ENCODE results near the gene GALNT14.

The GALNT14 gene

GRCh38 chr2:31066086-31066485 is 72.2 kb downstream of the GALNT14 start:
- TF ChIP-seq EZH2phosphoT487 (IDR thresholded peaks at IDR 0.05; ENCODE audit: low read length) (no peak), EZH2 (optimal IDR thresholded peaks at IDR 0.05; ENCODE audit: low read depth, low read length) (no peak), CTCF (IDR thresholded peaks at IDR 0.05; ENCODE audit: low read length) (no peak)
- Histone ChIP-seq H3K9me2 (replicated peaks; ENCODE audit: insufficient read depth, low read length) (no peaks in the 10 kb centered on the region), H3K4me1 (ENCODE audit: low read length) (no peaks in the 10 kb centered on the region), H3K79me2 (ENCODE audit: low read length) (no peaks in the 10 kb centered on the region), H3K9ac (ENCODE audit: low read length) (no peak overlapping the region), H3F3A (ENCODE audit: insufficient read depth, low read length) (no peaks in the 10 kb centered on the region), H3K36me3 (replicated peaks; ENCODE audit: insufficient read depth, low read length) (no peaks in the 10 kb centered on the region), H3K4me3 (ENCODE audit: low read length) (no peak overlapping the region), H3K4me2 (ENCODE audit: low read depth, low read length) (no peak overlapping the region), H2AFZ (ENCODE audit: low read length) (no peak overlapping the region), H3K27me3 (replicated peaks; ENCODE audit: insufficient read depth, low read length) (no peaks in the 10 kb centered on the region), H3K9me3 (replicated peaks; ENCODE audit: insufficient read depth, low read length) (no peaks in the 10 kb centered on the region), H3K27ac (ENCODE audit: low read length) (no peak overlapping the region), H4K20me1 (ENCODE audit: insufficient read depth, low read length) (no peaks in the 10 kb centered on the region)
- no peak for DNase-seq

- Histone ChIP-seq H3K79me2 (ENCODE audit: low read length) (no peaks in the 10 kb centered on the region), H3K9ac (ENCODE audit: low read length) (no peak overlapping the region), H3F3A (ENCODE audit: insufficient read depth, low read length) (no peaks in the 10 kb centered on the region), H3K4me1 (ENCODE audit: low read length) (no peaks in the 10 kb centered on the region), H4K20me1 (ENCODE audit: insufficient read depth, low read length) (no peaks in the 10 kb centered on the region), H3K36me3 (replicated peaks; ENCODE audit: insufficient read depth, low read length) (no peaks in the 10 kb centered on the region), H3K27ac (ENCODE audit: low read length) (no peak overlapping the region), H3K9me2 (replicated peaks; ENCODE audit: insufficient read depth, low read length) (no peaks in the 10 kb centered on the region), H3K27me3 (replicated peaks; ENCODE audit: insufficient read depth, low read length) (no peaks in the 10 kb centered on the region), H3K4me3 (ENCODE audit: low read length) (no peak overlapping the region), H3K4me2 (ENCODE audit: low read depth, low read length) (no peak overlapping the region), H3K9me3 (replicated peaks; ENCODE audit: insufficient read depth, low read length) (no peaks in the 10 kb centered on the region), H2AFZ (ENCODE audit: low read length) (no peak overlapping the region)
- DNase-seq: no peak
- TF ChIP-seq CTCF (IDR thresholded peaks at IDR 0.05; ENCODE audit: low read length): no peak
- no peak for TF ChIP-seq EZH2phosphoT487 (IDR thresholded peaks at IDR 0.05; ENCODE audit: low read length)
- no peak for TF ChIP-seq EZH2 (optimal IDR thresholded peaks at IDR 0.05; ENCODE audit: low read depth, low read length)
Measured at GRCh38 chr2:31065356-31065755, 72.9 kb downstream of the GALNT14 start.

GRCh38 chr2:31060397-31060796 is 77.8 kb downstream of the GALNT14 start:
- H3K4me2 ChIP-seq (ENCODE audit: low read depth, low read length): no peak overlapping the region
- DNase-seq: no peak
- H3K36me3 ChIP-seq (replicated peaks; ENCODE audit: insufficient read depth, low read length): no peaks in the 10 kb centered on the region
- H3K27ac ChIP-seq (ENCODE audit: low read length): no peak overlapping the region
- H4K20me1 ChIP-seq (ENCODE audit: insufficient read depth, low read length): no peaks in the 10 kb centered on the region
- TF ChIP-seq EZH2 (optimal IDR thresholded peaks at IDR 0.05; ENCODE audit: low read depth, low read length) (no peak), CTCF (IDR thresholded peaks at IDR 0.05; ENCODE audit: low read length) (no peak), EZH2phosphoT487 (IDR thresholded peaks at IDR 0.05; ENCODE audit: low read length) (no peak)
- no peaks in the 10 kb centered on the region for H3F3A ChIP-seq (ENCODE audit: insufficient read depth, low read length)
- H3K4me3 ChIP-seq (ENCODE audit: low read length): no peak overlapping the region
- no peak overlapping the region for H2AFZ ChIP-seq (ENCODE audit: low read length)
- H3K79me2 ChIP-seq (ENCODE audit: low read length): no peaks in the 10 kb centered on the region
- H3K27me3 ChIP-seq (replicated peaks; ENCODE audit: insufficient read depth, low read length): no peaks in the 10 kb centered on the region
- H3K9me3 ChIP-seq (replicated peaks; ENCODE audit: insufficient read depth, low read length): no peaks in the 10 kb centered on the region
- no peaks in the 10 kb centered on the region for H3K9me2 ChIP-seq (replicated peaks; ENCODE audit: insufficient read depth, low read length)
- no peaks in the 10 kb centered on the region for H3K4me1 ChIP-seq (ENCODE audit: low read length)
- no peak overlapping the region for H3K9ac ChIP-seq (ENCODE audit: low read length)
